ENCODE results near the gene CD52.
"Not testable (repeated sequence)": the region's sequence is repeated elsewhere in the genome, so short reads cannot be mapped to it uniquely, and the experiment has no call there.

The CD52 gene

GRCh38 chr1:26305667-26306289, 12.0 kb upstream of the CD52 start:
- in situ Hi-C loops (cut with HindIII; ENCODE audit: low pct_ligation_motif_present, low sequenced_read_pairs): no loop called here
- TF ChIP-seq CTCF (IDR thresholded peaks at IDR 0.05; ENCODE audit: low read depth, low read length, missing control alignments): no peak

GRCh38 chr1:26306290-26307229, 11.2 kb upstream of the CD52 start, which contains the start of gene UBXN11:
TSS of gene UBXN11 (minus strand) at chr1:26306636. CDS start at chr1:26302883, 3,753 bp downstream.
- H3K4me3 ChIP-seq (ENCODE audit: low read depth, low read length): peak within 1 kb of the TSS; percentile 92
- no peaks in the 10 kb centered on the region for H3K36me3 ChIP-seq (replicated peaks)
- no peak for TF ChIP-seq CTCF (IDR thresholded peaks at IDR 0.05; ENCODE audit: low read depth, low read length, missing control alignments)
- peak within 1 kb of the TSS; percentile 57 for H3K27ac ChIP-seq
- no peaks in the 10 kb centered on the region for H3K27me3 ChIP-seq (replicated peaks)
- peak; percentile 96 for DNase-seq
- in situ Hi-C loops (cut with HindIII; ENCODE audit: low pct_ligation_motif_present, low sequenced_read_pairs): no loop called here

More at GRCh38 chr1:26305667-26306289, 12.0 kb upstream of the CD52 start:
- H3K36me3 ChIP-seq (replicated peaks): no peaks in the 10 kb centered on the region
- H3K4me3 ChIP-seq (ENCODE audit: low read depth, low read length): peak overlapping the region; percentile 92
- H3K27me3 ChIP-seq (replicated peaks): no peaks in the 10 kb centered on the region
- DNase-seq: no peak
- H3K27ac ChIP-seq: peak overlapping the region; percentile 57

- TF ChIP-seq CTCF (IDR thresholded peaks at IDR 0.05; ENCODE audit: low read depth, low read length, missing control alignments): no peak
- Histone ChIP-seq H3K27ac (no peak overlapping the region), H3K27me3 (replicated peaks) (no peaks in the 10 kb centered on the region), H3K36me3 (replicated peaks) (no peaks in the 10 kb centered on the region), H3K4me3 (ENCODE audit: low read depth, low read length) (no peak overlapping the region)
- DNase-seq: no peak
- in situ Hi-C loops (cut with HindIII; ENCODE audit: low pct_ligation_motif_present, low sequenced_read_pairs): no loop called here
Measured at GRCh38 chr1:26307363-26307781, 10.4 kb upstream of the CD52 start.

- not testable (repeated sequence) for DNase-seq; H3K4me3 ChIP-seq (ENCODE audit: low read depth, low read length); H3K27ac ChIP-seq
Measured at GRCh38 chr1:26307966-26308899, 9.5 kb upstream of the CD52 start.

GRCh38 chr1:26314501-26314900, 3.3 kb upstream of the CD52 start:
- no peak for DNase-seq
- Histone ChIP-seq H3K4me3 (ENCODE audit: low read depth, low read length) (no peak overlapping the region), H3K36me3 (replicated peaks) (no peaks in the 10 kb centered on the region), H3K27me3 (replicated peaks) (no peaks in the 10 kb centered on the region), H3K27ac (no peak overlapping the region)
- in situ Hi-C loops (cut with HindIII; ENCODE audit: low pct_ligation_motif_present, low sequenced_read_pairs): no loop called here
- TF ChIP-seq CTCF (IDR thresholded peaks at IDR 0.05; ENCODE audit: low read depth, low read length, missing control alignments): no peak

More at GRCh38 chr1:26307966-26308899, 9.5 kb upstream of the CD52 start:
- H3K36me3 ChIP-seq (replicated peaks); H3K27me3 ChIP-seq (replicated peaks); in situ Hi-C loops (cut with HindIII; ENCODE audit: low pct_ligation_motif_present, low sequenced_read_pairs): not testable (repeated sequence)

Data from brain microvascular endothelial cell (primary cell).